GM18499 (cell line): ENCODE results near the gene GTF2IRD2.
"Not testable (repeated sequence)": the region's sequence is repeated elsewhere in the genome, so short reads cannot be mapped to it uniquely, and the experiment has no call there.

ENCODE experiments used
- ATAC-seq: cut with Tn5 transposase; IDR thresholded peaks from one replicate; pipeline ENCODE4 v1.9.1; 2021; ENCODE audit warnings: moderate number of reproducible peaks; ENCODE audit not compliant: insufficient read depth, unreplicated experiment

The GTF2IRD2 gene

DNA sequence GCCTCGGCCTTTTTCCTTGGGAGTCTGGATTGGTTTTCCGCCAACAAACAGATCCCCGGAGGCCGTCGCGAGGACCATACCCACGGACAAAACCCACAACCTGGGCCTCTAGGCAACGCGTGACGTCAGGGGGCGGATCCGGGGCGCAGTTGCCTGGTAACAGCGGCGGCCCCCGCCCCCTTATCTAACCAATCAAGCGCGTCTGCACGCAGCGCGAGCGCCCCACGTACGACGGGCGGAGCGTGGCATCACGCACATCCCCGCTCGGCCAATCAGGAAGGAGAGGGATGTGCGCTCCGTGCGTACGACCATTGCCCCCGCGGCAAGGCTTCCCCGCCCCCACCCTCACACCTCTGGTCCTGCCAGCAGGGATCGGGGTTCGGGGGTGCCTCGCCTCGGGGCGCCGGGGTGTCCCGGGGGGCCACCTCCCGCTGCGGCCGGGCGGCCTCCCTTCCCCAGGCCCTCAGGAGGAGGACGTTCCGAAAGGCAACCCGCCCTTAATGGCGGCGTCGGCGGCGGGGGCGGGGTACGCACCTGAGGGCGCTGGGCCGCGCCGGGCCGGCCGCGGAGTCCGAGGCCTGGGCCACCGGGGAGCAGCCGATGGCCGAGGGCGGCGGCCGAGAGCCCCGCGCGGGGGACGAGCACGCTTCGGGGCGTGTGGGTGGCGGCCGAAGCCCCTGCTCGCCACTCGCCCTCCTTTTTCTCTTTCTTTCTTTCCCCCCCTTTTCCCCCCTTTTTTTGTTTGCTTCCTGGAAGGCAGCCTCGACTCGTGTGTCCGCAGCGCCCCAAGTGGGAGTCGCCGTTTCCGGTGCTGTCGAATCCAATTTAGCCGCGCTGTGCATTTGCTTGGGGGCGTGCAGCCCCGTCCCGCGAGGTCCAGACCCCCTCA lies at the start of gene GTF2IRD2:
TSS of gene GTF2IRD2 (minus strand) at position 773 of the 889 bp plus-strand sequence. CDS start 15,227 bp downstream, outside the sequence.
- ATAC-seq: peak; percentile 77

DNA sequence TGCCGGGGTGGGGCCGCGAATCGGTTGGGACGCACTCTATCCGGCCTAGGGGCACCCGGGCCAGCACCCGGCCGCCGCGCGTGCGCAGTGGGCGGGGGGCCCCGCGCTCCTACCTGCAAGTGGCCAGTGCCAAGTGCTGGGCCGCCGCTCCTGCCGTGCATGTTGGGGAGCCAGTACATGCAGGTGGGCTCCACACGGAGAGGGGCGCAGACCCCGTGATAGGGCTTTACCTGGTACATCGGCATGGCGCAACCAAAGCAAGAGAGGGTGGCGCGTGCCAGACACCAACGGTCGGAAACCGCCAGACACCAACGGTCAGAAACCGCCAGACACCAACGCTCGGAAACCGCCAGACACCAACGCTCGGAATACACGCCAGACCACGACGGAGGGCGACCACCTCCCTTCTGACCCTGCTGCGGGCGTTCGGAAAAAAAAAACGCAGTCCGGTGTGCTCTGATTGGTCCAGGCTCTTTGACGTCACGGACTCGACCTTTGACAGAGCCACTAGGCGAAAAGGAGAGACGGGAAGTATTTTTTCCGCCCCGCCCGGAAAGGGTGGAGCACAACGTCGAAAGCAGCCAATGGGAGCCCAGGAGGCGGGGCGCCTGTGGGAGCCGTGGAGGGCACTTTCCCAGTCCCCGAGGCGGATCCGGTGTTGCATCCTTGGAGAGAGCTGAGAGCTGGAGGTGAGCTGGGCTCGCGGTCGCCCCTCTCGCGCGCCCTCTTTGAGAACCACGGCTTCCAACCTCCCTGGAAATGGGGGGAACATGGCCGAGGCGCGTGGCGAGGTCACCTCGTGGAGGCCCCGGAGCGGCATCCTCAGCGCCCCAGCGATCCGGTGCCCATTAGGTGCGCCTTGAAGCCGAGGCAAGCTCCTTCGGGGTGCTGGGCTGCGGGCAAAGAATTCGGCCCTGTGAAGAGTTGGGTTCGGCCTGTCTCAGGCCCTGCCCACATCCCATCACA lies 39.0 kb upstream of the GTF2IRD2 start:
- ATAC-seq: not testable (repeated sequence)

DNA sequence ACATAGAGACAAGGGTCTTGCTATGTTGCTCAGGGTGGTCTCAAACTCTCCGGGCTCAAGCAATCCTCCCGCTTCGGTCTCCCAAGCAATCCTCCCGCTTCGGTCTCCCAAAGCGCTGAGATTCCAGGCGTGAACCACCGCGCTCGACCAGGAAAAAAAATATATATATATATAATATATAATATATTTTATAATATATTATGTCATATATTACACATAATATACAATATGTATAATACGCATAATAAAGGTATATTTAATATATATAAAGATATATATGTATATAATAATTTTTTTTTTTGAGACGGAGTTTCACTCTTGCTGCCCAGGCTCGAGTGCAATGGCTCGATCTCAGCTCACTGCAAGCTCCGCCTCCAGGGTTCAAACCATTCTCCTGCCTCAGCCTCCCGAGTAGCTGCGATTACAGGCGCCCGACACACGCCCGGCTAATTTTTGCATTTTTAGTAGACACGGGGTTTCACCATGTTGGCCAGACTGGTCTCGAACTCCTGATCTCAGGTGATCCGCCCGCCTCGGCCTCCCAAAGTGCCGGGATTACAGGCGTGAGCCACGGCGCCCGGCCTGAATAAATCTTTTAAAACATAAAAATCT lies 38.2 kb upstream of the GTF2IRD2 start:
- ATAC-seq: not testable (repeated sequence)

DNA sequence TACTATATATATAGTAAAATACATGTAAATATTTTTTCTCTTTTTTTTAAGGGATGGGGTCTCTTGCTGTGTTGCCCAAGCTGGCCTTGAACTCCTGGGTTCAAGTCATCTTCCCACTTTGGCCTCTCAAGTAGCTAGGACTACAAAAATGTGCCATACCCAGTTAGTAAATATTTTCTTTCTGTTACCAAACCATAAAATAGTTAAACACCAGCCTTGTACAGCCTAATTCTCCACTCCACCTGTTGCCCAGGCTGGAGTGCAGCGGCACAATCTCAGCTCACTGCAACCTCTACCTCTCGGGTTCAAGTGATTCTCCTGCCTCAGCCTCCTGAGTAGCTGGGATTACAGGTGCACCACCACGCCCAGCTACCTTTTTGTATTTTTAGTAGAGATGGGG lies 33.9 kb upstream of the GTF2IRD2 start:
- ATAC-seq: not testable (repeated sequence)

DNA sequence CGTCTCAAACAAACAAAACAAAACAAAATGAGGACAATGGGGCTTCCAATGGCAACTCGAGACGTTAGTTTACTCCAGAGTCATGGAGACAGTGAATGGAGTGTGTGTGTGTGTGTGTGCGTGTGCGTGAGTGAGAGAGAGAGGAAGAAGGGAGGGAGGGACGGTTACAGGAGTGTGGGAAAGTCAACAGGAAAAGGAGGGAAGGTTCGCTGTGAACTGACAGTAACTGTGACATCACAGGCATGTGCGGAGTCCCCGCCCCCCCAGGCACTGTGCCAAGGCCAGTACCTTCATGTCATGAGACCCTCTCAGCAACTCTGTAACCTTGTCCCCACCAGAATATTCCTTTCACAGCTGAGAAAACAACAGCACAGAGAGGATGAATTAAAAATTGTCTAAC lies 30.7 kb upstream of the GTF2IRD2 start:
- not testable (repeated sequence) for ATAC-seq

DNA sequence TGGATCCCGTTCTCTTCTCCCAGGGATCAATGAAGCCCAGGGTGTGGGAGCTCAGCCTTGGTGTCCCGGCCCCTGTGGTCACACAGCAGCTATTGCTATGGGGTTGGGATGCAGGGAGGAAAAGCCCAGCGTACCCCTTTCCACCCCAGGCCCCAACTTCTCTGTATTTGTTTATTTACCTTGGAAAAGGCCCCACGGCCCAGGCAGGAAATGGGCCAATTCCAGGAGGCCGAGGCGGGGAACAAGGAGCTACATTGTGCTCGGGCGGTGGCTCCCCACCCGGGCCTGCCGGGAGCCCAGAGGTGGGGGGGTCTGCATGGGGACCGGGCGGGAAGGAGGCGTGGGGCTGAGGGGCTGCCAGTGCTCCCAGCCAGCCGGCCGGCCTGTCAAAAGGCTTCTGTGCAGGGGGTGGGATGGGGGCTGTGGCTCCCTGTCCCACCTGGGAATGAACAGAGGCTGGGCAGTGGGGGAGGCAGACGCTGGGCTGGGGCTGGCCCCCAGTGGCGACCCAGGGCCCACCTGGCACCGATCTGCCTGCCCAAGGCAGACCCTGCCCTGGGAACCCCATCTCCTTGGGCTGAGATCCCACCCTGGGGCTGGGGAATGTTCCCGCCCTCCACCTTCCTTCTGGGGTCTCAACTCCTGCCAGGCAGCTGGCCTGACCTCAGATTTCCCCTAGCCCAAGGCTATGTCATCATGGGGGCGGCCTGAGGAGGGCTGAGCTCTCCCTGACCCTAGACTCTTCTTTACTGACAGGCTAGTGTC lies 23.5 kb upstream of the GTF2IRD2 start:
- ATAC-seq: not testable (repeated sequence)

DNA sequence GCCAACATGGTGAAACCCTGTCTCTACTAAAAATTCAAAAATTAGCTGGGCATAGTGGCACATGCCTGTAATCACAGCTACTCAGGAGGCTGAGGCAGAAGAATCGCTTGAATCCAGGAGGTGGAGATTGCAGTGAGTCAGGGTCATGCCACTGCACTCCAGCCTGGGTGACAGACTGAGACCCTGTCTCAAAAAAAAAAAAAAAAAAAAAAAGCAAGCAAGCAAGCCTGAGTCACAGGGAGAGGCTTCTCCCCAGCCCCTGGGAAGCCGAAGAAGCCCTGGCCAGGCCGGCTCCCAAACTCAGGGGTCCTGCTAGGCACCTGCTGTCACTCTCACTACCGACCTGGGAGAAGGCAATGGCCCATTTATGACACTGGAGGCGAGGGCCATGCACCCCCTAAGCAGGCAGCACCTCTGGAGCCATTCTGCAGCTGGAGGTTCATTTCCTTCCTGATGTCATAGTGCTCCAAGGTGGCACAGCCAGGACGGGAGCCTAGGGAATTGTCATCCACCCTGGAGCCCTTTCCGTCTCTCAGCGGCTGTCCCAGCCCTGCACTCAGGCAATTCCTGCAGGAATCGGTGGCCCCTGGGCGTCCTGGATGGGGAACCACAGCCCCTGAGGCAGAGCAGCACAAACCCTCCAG lies 22.8 kb upstream of the GTF2IRD2 start:
- not testable (repeated sequence) for ATAC-seq

DNA sequence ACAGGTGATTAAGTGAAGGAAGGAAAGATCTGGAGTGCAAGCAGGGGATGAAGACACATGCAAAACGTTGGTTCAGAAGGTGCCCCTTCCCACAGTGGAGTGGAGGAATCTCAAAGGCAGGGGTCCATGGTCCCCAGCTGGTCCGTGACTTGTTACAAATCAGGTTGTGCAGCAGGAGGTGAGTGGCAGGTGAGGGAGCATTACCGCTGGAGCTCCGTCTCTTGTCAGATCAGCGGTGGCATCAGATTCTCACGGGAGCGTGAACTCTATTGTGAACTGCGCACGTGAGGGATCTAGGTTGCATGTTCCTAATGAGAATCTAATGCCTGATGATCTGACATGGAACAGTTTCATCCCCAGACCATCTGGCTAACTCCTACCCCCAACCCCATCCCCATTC lies 21.1 kb upstream of the GTF2IRD2 start:
- ATAC-seq: not testable (repeated sequence)

DNA sequence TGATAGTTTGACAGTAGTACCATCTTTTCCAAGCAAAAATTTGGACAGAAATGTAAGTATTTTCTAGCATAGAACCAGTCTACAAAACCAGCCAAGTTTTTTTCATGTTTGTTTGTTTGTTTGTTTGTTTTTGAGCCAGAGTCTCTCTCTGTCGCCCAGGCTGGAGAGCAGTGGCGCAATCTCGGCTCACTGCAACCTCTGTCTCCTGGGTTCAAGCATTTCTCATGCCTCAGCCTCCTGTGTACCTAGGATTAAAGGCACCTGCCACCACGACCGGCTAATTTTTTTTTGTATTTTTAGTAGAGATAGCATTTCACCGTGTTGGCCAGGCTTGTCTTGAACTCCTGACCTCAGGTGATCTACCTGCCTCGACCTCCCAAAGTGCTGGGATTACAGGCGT lies 14.4 kb upstream of the GTF2IRD2 start:
- ATAC-seq: not testable (repeated sequence)

DNA sequence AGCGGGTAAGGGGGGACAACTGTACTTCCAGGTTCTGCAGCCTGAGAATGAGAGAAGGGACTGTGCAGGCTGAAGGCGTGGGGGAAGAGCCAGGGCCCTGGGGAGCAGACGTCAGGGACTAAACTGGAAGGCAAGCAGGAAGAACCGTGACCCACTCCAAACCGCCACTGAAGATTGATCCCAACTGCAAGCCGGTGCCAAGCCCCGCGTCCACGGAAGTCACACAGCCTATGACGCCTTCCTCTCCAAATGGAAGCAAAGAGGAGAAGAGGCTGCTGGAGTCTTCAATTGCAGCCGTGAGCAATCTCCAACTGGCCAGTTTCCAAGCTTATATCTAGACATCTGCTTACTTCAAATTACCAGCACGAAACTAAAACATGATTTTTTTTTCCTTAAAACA lies 1.6 kb downstream of the GTF2IRD2 start:
- not testable (repeated sequence) for ATAC-seq

DNA sequence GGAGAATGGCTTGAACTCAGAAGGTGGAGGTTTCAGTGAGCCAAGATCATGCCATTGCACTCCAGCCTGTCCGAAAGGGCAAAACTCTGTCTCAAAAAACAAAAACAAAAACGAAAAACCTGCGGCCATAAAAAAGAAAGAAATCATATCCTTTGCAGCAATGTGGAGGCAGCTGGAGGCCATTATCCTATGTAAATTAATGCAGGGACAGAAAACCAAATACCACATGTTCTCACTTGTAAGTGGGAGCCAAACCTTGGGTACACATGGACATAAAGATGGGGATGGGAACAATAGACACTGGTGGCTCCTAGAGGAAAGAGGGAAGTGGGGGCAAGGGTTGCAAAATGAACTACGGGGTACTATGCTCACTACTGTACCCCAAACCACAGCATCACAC lies 21.0 kb downstream of the GTF2IRD2 start:
- ATAC-seq: not testable (repeated sequence)

DNA sequence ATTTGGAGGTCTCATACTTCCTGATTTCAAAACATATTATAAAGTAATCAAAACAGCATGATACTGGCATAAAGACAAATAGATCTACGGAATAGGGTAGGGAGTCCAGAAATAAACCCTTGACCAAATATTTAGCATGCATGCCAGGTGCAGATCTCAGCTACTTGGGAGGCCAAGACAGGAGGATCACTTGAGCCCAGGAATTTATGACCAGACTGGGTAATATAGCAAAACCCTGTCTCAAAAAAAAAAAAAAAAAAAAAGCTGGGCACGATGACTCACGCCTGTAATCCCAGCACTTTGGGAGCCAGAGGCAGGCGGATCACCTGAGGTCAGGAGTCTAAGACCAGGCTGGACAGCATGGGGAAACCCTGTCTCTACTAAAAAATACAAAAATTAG lies 21.4 kb downstream of the GTF2IRD2 start:
- ATAC-seq: not testable (repeated sequence)

DNA sequence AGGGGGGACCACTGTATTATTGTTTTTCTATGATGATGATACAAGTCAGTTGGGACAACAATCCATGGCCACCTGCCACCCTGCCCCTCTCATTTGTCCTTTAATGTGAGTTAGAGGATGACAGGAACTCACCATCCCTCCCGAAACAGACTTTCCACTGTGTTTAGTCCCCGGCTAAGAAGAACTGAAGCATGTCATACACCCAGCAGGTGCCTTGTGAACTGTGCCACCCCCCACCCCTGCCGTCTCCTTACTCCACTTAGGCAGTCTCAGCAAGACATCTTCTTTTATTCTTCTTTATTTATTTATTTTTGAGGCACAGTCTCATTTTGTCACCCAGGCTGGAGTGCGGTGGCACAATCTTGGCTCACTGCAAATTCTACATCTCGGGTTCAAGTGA lies 30.1 kb downstream of the GTF2IRD2 start:
- ATAC-seq: not testable (repeated sequence)

DNA sequence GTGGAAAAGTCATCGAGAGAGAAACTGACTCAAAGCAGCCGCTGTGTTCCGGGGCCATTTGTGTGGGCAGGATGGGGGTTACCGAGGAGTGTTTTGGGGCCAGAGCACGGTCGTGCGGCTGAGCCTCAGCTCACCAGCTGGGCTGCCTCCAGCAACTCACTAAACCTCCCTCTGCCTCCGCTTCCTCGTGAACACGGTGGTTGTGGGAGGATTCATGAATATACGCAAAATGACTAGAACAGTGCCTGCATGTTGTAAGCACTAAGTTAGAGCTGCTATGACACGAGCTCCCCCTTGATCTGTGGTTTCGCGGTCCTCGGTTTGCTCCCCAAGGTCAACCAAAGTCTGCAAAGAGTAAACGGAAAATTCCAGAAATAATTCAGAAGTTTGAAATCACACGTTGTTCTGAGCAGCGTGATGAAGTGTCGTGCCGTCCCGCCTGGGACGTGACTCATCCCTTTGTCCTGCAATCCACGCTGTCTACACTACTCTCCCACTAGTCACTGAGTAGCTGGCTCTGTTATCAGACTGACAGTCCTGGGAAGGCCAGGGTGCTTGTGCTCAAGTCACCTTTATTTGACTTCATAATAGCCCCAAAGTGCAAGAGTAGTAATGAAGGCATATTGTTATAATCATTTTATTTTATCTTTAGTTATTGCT lies 31.1 kb downstream of the GTF2IRD2 start:
- peak; percentile 56 for ATAC-seq

DNA sequence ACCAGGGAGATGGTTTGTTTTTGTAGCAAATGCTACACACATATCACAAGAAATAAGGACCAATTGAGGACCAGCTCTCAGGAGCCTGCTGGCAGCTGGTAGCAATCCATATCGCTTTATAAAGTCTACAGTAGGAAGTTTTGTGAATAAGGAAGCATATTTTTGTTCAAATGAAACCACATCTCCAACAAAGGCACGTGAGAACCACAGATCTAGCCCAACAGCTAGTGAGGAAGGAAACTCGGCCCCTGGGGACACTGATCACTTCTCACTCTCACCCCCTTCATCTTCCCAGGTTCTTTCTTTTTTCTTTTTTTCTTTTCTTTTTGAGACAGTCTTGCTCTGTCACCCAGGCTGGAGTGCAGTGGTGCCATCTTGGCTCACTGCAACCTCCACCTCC lies 35.5 kb downstream of the GTF2IRD2 start:
- ATAC-seq: not testable (repeated sequence)

DNA sequence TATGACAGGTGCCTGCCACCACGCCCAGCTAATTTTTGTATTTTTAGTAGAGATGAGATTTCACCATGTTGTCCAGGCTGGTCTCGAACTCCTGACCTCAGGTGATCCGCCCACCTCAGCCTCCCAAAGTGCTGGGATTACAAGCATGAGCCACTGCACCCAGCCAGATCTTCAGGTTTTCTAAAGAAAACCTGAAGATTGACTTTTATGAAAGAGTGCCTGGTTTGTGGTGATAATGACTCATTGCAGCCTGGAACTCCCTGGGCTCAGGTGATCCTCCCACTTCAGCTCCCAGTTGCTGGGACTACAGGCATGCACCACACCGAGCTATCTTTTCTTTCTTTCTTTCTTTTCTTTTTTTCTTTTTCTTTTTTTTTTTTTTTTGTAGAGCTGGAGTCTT lies 52.8 kb downstream of the GTF2IRD2 start:
- ATAC-seq: not testable (repeated sequence)

DNA sequence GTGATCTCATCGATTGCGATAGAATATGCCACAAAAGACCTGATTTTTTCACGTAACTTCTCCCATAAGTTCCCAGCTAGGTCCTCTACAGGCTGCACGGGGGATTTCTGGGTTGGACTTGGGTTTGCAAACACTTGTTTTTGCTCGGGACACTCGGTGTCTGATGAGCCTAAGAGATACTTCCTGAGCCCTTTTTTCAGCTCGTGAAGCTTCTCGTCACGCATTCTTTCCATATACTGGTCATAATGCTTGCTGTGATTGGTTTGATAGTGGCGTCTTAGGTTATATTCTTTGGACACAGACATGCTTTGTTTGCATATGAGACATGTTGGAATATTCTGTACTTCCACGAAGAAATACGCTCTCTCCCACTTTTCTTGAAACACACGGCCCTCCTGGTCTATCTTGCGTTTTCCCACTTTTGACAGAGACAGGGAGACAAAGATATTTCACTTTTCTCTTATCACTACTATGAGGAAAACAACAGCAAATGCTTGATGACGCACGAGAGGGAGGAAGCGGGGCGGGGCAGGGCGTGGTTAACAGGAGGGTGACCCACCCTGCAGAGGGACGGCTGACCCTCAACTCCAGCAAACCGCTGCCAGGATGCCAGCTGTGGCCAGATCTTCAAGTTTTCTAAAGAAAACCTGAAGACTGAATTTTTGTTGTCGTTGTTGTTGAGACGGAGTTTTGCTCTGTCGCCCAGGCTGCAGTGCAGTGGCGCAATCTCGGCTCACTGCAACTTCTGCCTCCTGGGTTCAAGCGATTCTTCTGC lies 53.4 kb downstream of the GTF2IRD2 start:
- ATAC-seq: not testable (repeated sequence)

DNA sequence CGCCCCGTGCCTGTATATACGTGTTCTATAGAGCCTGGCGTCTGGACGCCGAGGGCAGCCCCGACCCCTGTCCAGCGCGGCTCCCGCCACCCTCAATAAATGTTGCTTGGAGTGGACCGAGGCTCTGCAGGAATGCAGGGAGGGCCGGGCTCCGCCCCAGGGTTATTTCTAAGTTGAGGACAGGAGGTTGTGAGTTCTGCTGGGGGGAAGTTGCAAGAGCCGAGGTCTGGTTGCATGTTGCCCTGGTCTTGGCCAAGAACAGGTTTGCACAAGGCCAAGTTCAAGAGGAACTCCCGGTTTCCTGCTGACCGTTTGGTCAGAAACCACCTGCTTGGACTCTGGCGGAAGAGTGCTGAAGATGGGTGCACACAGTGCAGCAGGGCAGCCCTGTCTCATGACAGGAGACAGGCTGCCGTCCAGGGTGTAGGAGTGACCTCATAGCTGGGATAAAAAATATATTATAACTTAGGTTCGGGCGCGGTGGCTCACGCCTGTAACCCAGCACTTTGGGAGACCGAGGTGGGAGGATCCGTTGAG lies 62.1 kb downstream of the GTF2IRD2 start:
- ATAC-seq: not testable (repeated sequence)
